Heart right ventricle (tissue), 16 donors: ENCODE data around the gene RBP2. TPM values are rescaled to one million over a fixed set of nuclear protein-coding genes. Genes with fewer than 3 reads are reported as not detected.

Source experiments
- ATAC-seq, 8 donors: fragments of 200-7000 bp; cut with Tn5 transposase; one replicate each; pipeline ENCODE4 v1.9.1; 2020; ENCODE audit warnings: mild to moderate bottlenecking in 8 of 8, moderate library complexity in 8 of 8, moderate number of reproducible peaks in 1 of 8
- DNase-seq, 2 donors: peaks; one replicate each; pipeline ENCODE4 v3.0.0-alpha.2; 2020
- H3K27ac ChIP-seq, 10 donors: fragments of 200-600 bp; sonication (generic) in 2 of 10; one replicate each; pipeline versions ENCODE4 v1.5.0 to v1.8.0; 2020 to 2022; ENCODE audit warnings: mild to moderate bottlenecking in 3 of 10
- H3K27me3 ChIP-seq, 7 donors: fragments of 200-600 bp; one replicate each; pipeline ENCODE4 v1.8.0; 2021 to 2022; ENCODE audit warnings: mild to moderate bottlenecking in 2 of 7
- H3K36me3 ChIP-seq, 9 donors: fragments of 200-600 bp; sonication (generic) in 1 of 9; one replicate each; pipeline versions ENCODE4 v1.5.0 to v1.8.0; 2020 to 2022; ENCODE audit warnings: mild to moderate bottlenecking in 2 of 9
- H3K4me1 ChIP-seq, 9 donors: fragments of 200-600 bp; sonication (generic) in 1 of 9; one replicate each; pipeline versions ENCODE4 v1.5.0 to v1.8.0; 2020 to 2022; ENCODE audit warnings: mild to moderate bottlenecking in 4 of 9
- H3K4me3 ChIP-seq, 10 donors: fragments of 200-600 bp; sonication (generic) in 2 of 10; one replicate each; pipeline versions ENCODE4 v1.5.0 to v1.8.0; 2020 to 2022; ENCODE audit warnings: mild to moderate bottlenecking in 7 of 10, moderate library complexity in 2 of 10
- H3K9me3 ChIP-seq, 11 donors: fragments of 200-600 bp in 10 of 11; sonication (generic) in 2 of 11; one replicate each; pipeline versions ENCODE4 v1.5.0 to v1.8.0; 2013 to 2022; ENCODE audit warnings: mild to moderate bottlenecking in 2 of 11, control low read depth in 1 of 11, moderate library complexity in 1 of 11
- CTCF ChIP-seq, 9 donors: fragments of 200-600 bp; sonication (generic) in 2 of 9; IDR thresholded peaks; one replicate each; pipeline versions ENCODE4 v1.5.0 to v1.8.0; 2021 to 2022; ENCODE audit warnings: antibody characterized with exemption in 9 of 9, mild to moderate bottlenecking in 5 of 9, moderate library complexity in 1 of 9
- WGBS, 2 donors: extraction: QIAGEN DNeasy Blood & Tissue Kit; methylation state at CpG; one replicate each; pipeline ENCODE4 v1.1.7; 2013; ENCODE audit warnings: inconsistent platforms in 1 of 2; 5-methylcytosine and 5-hydroxymethylcytosine counted together
- intact Hi-C, 10 donors: fragments of 100-400 bp; cut with DNase I; formaldehyde crosslinking; loops; one replicate each; pipeline versions ENCODE4 v1.11.1 to v1.14.2; 2022
- long read RNA-seq, 3 donors: library from polyadenylated mRNA; unstranded; transcript quantifications; one replicate each; pipeline ENCODE4 v2.0.0, GENCODE V29; 2020 to 2021
- polyA plus RNA-seq, 2 donors: library from polyadenylated mRNA; stranded (reverse); fragments of 200-250 nt; gene quantifications; one replicate each; pipeline ENCODE4 v1.2.3, GENCODE V29; 2013
- total RNA-seq, 10 donors: library from RNA; stranded (reverse); fragmentation: NEBNext Ultra II Directional in 3 of 10; extraction: Animal tissue kit (Norgen Biotek cat#: 25700) in 3 of 10; gene quantifications; one replicate each; pipeline versions ENCODE4 v1.2.1 to v1.2.4, GENCODE V29; 2021 to 2023
- donor health status: Arrhythmogenic right ventricular cardiomyopathy.
- donor health status: ischemic (EF 13 %, LVEDD 7.1; RV severe dilation, severe dysfunction).
- donor health status: healthy with polysubstance abuse.
- donor health status: DM: no; HTN: yes; CAD: no.
- donor health status: DM: no; HTN: no; CAD: no.
- donor health status: ischemic (EF 25% LVEDD 6.9; RV normal size, moderate dysfunction).
- donor health status: ischemic (EF 25% LVEDD 5.7; RV mildly dilated, moderate dysfunction).
- donor health status: healthy.
- donor health status: DM: yes; HTN: yes; CAD: no.
- donor health status: Ischemic cardiomyopathy.
- donor health status: ischemic (EF 35%, LVEDD 5.7; RV mildly dilated, moderate dysfunction).
- donor health status: nonischemic (EF 11% LVEDD 7.7; RV severe dilation, severe dysfunction).
- donor health status: DM: yes; HTN: yes; CAD: no.
- donor health status: PGD.
- donor health status: ischemic (EF 29% LVEDD 5.4; RV normal size, mild dysfunction).
- donor health status: nonischemic (EF 23%, LVEDD 6.1; RV moderate dilation, normal function).

RBP2 gene
- not detected for total RNA-seq
- not detected for polyA plus RNA-seq
- long read RNA-seq, donor 1 = 0 reads
- long read RNA-seq, donor 2, partial matches to known transcripts = 0 of 1 reads
- long read RNA-seq, donor 2, other reads (novel, unspliced or antisense) = 1 of 1 reads
- long read RNA-seq, donor 3 = 0 reads

GRCh38 chr3:139476348-139476747, at the start of gene RBP2:
TSS of gene RBP2 (minus strand) at chr3:139476516. CDS start at chr3:139476459, 57 bp downstream.
- no peaks in the 10 kb centered on the region for H3K27me3 ChIP-seq
- H3K9me3 ChIP-seq = no peaks in the 10 kb centered on the region
- DNase-seq (no peak), ATAC-seq (no peak)
- no peak within 1 kb of the TSS for H3K27ac ChIP-seq
- intact Hi-C loops = no loop called here
- no peaks in the 10 kb centered on the region for H3K4me1 ChIP-seq
- H3K36me3 ChIP-seq = no peaks in the 10 kb centered on the region
- no peak within 1 kb of the TSS for H3K4me3 ChIP-seq
- TF ChIP-seq CTCF (IDR thresholded peaks at IDR 0.05) = no peak
- 95 to 97% methylated on average over 4 of the region's 4 CpGs for WGBS, 2 donors

- no peak for TF ChIP-seq CTCF (IDR thresholded peaks at IDR 0.05)
- H3K36me3 ChIP-seq = peaks cover 0 to 9% (median 0%) of the 10 kb centered on the region in 9 donors
- WGBS, 2 donors = 95 to 97% methylated on average over 7 of the region's 7 CpGs
- H3K9me3 ChIP-seq = no peaks in the 10 kb centered on the region
- intact Hi-C loops = no loop called here
- no peak overlapping the region for H3K27ac ChIP-seq
- DNase-seq (no peak), ATAC-seq (no peak)
- no peak overlapping the region for H3K4me3 ChIP-seq
- H3K27me3 ChIP-seq = no peaks in the 10 kb centered on the region
- peaks cover 0 to 15% (median 0%) of the 10 kb centered on the region in 9 donors for H3K4me1 ChIP-seq
Measured at GRCh38 chr3:139524841-139525636, 48.7 kb upstream of the RBP2 start.

- no peak for DNase-seq
- ATAC-seq = no peak
- 87 to 89% methylated on average over 1 of the region's 1 CpG for WGBS, 2 donors
- intact Hi-C loops = no loop called here
- TF ChIP-seq CTCF (IDR thresholded peaks at IDR 0.05) = no peak
- Histone ChIP-seq H3K27me3 (no peaks in the 10 kb centered on the region), H3K4me1 (peaks cover 0 to 16% (median 0%) of the 10 kb centered on the region in 9 donors), H3K9me3 (no peaks in the 10 kb centered on the region), H3K36me3 (peaks cover 0 to 9% (median 0%) of the 10 kb centered on the region in 9 donors), H3K4me3 (no peak overlapping the region), H3K27ac (no peak overlapping the region)
Measured at GRCh38 chr3:139523718-139524117, 47.4 kb upstream of the RBP2 start.

- WGBS, 2 donors = 97 to 98% methylated on average over 5 of the region's 5 CpGs
- intact Hi-C loops = no loop called here
- Histone ChIP-seq H3K9me3 (no peaks in the 10 kb centered on the region), H3K27ac (no peak overlapping the region), H3K4me1 (peaks cover 0 to 16% (median 0%) of the 10 kb centered on the region in 9 donors), H3K4me3 (no peak overlapping the region), H3K27me3 (no peaks in the 10 kb centered on the region), H3K36me3 (peaks cover 0 to 9% (median 0%) of the 10 kb centered on the region in 9 donors)
- TF ChIP-seq CTCF (IDR thresholded peaks at IDR 0.05) = no peak
- ATAC-seq (no peak), DNase-seq (no peak)
Measured at GRCh38 chr3:139523166-139523565, 46.9 kb upstream of the RBP2 start.
